Brain microvascular endothelial cell (primary cell): Measurements from ENCODE around the gene TMOD1.
A peak's percentile ranks its signal among the peaks of the same experiment; 100 is the strongest.

Source experiments
- DNase-seq: peaks from one replicate; pipeline ENCODE4 v3.0.0-alpha.2; 2020
- H3K27ac ChIP-seq: fragments of 250-450 bp; sonication (Bioruptor Pico); 2 replicates; pipeline ENCODE4 v1.5.1; 2020; ENCODE audit warnings: mild to moderate bottlenecking, moderate library complexity
- H3K27me3 ChIP-seq: fragments of 250-450 bp; sonication (Bioruptor Pico); replicated peaks from 2 replicates; pipeline ENCODE4 v1.5.1; 2020; ENCODE audit warnings: mild to moderate bottlenecking
- H3K36me3 ChIP-seq: fragments of 250-450 bp; sonication (Bioruptor Pico); replicated peaks from 2 replicates; pipeline ENCODE4 v1.5.1; 2020; ENCODE audit warnings: mild to moderate bottlenecking
- H3K4me3 ChIP-seq: 2 replicates; pipeline ENCODE4 v1.5.1; 2011; ENCODE audit warnings: low read depth, mild to moderate bottlenecking, control low read depth, low read length, moderate library complexity
- in situ Hi-C: cut with HindIII; loops from 2 replicates; pipeline ENCODE4 v1.10.0; 2017; ENCODE audit warnings: low sequenced_read_pairs, low pct_ligation_motif_present
- TF ChIP-seq, protein P1 (sequence below): IDR thresholded peaks from 2 replicates; pipeline ENCODE4 v1.5.1; 2011; ENCODE audit warnings: low read depth, mild to moderate bottlenecking, moderate library complexity, low read length, control low read depth, inconsistent platforms; ENCODE audit errors: missing control alignments

TMOD1 gene

GRCh38 chr9:97508852-97509251, 7.4 kb downstream of the TMOD1 start:
- no peak overlapping the region for H3K4me3 ChIP-seq
- TF ChIP-seq, protein P1, sequence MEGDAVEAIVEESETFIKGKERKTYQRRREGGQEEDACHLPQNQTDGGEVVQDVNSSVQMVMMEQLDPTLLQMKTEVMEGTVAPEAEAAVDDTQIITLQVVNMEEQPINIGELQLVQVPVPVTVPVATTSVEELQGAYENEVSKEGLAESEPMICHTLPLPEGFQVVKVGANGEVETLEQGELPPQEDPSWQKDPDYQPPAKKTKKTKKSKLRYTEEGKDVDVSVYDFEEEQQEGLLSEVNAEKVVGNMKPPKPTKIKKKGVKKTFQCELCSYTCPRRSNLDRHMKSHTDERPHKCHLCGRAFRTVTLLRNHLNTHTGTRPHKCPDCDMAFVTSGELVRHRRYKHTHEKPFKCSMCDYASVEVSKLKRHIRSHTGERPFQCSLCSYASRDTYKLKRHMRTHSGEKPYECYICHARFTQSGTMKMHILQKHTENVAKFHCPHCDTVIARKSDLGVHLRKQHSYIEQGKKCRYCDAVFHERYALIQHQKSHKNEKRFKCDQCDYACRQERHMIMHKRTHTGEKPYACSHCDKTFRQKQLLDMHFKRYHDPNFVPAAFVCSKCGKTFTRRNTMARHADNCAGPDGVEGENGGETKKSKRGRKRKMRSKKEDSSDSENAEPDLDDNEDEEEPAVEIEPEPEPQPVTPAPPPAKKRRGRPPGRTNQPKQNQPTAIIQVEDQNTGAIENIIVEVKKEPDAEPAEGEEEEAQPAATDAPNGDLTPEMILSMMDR, result no peak
- no peaks in the 10 kb centered on the region for H3K36me3 ChIP-seq
- no peak for DNase-seq
- H3K27me3 ChIP-seq, result peaks cover 15% of the 10 kb centered on the region
- in situ Hi-C loops, result no loop called here
- H3K27ac ChIP-seq, result no peak overlapping the region

DNA sequence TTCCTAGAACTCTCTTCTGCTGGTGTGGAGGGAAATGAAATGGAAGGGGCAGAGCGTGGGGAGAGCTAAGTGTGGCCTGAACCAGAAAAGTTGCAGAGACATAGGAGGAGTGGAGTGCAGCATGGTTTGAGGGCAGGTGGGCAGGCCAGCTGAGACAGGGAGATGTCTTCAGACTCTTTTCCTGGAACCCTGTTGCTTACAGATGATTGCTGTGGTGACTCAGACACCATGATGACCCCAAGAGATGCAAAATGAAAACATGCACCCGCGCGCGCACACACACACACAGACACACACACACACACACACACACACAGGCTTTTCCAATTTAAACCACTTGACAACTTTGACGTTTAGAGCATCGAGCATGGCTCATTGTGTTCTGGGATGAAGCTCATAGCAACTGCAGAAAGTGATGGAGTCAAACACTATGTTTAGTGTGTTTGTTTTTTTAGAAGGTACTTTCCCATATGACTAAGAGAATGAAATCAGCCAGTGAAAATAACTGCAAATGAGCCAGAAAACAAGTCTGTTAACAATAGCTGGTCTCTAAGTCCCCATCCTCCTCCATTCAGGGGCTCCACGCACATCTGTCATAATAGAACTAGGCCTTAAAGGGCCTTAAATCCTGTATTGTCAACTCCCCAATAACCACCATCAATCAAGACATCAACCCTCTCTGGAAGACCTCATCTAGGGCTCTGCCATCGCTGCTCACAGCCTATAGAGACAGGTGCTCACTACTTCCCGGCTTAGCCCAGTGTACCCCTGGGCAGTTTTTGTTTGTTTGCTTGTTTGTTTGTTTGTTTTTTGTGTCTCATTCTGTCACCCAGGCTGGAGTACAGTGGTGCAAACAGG, 9.6 kb downstream of the TMOD1 start:
- no peaks in the 10 kb centered on the region for H3K36me3 ChIP-seq
- no peak overlapping the region for H3K27ac ChIP-seq
- H3K4me3 ChIP-seq, result no peak overlapping the region
- TF ChIP-seq, protein P1, result no peak
- in situ Hi-C loops, result no loop called here
- peaks cover 8% of the 10 kb centered on the region for H3K27me3 ChIP-seq
- DNase-seq, result peak; percentile 76

GRCh38 chr9:97511655-97512427, 10.4 kb downstream of the TMOD1 start:
- DNase-seq, result no peak
- in situ Hi-C loops, result no loop called here
- no peaks in the 10 kb centered on the region for H3K36me3 ChIP-seq
- peaks cover 3% of the 10 kb centered on the region for H3K27me3 ChIP-seq
- TF ChIP-seq, protein P1, result no peak
- H3K27ac ChIP-seq, result no peak overlapping the region
- no peak overlapping the region for H3K4me3 ChIP-seq

- Histone ChIP-seq H3K36me3 (no peaks in the 10 kb centered on the region), H3K4me3 (no peak overlapping the region), H3K27me3 (no peaks in the 10 kb centered on the region), H3K27ac (no peak overlapping the region)
- in situ Hi-C loops, result no loop called here
- no peak for DNase-seq
- TF ChIP-seq, protein P1, result no peak
Measured at GRCh38 chr9:97512966-97513560, 11.6 kb downstream of the TMOD1 start.

- TF ChIP-seq, protein P1, result no peak
- Histone ChIP-seq H3K27ac (no peak overlapping the region), H3K36me3 (no peaks in the 10 kb centered on the region), H3K4me3 (no peak overlapping the region), H3K27me3 (no peaks in the 10 kb centered on the region)
- in situ Hi-C loops, result no loop called here
- no peak for DNase-seq
Measured at GRCh38 chr9:97514531-97514930, 13.1 kb downstream of the TMOD1 start.
